ENCODE measurements around the gene EDEM1. TPM values are rescaled to one million over a fixed set of nuclear protein-coding genes. Genes with fewer than 3 reads are reported as not detected.

Gene EDEM1
- total RNA-seq, 1 donor from 2014 or later, result 49.1 TPM

DNA sequence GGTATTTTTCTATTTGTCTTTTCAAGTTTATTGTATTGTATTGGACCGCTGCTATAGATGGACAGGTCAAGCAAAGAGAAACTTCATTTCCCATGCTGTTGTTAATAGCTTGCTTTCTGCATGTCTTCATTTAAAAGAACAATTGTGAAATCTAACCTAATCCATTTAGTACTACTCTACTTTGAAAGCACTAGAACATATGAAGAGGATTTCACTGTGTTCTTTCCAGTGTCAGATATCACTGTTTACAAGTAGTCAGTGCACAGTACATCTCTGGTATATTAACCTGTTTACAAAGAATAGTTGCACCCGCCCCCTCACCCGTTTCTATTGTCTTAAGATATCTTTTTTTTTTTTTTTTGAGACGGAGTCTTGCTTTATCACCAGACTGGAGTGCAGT, 21.8 kb upstream of the EDEM1 start:
- DNase-seq (ENCODE audit: low spot score), result no peak
- Mint-ChIP-seq H3K27me3 (ENCODE audit: low read depth) (no peaks in the 10 kb centered on the region), H3K36me3 (ENCODE audit: low read depth) (no peaks in the 10 kb centered on the region), H3K4me3 (ENCODE audit: unreplicated experiment) (no peak overlapping the region), H3K4me1 (ENCODE audit: low read depth) (peaks cover 32% of the 10 kb centered on the region), H3K27ac (ENCODE audit: unreplicated experiment) (no peak overlapping the region), H3K9me3 (ENCODE audit: low read depth) (no peaks in the 10 kb centered on the region)
- TF ChIP-seq, protein P1, sequence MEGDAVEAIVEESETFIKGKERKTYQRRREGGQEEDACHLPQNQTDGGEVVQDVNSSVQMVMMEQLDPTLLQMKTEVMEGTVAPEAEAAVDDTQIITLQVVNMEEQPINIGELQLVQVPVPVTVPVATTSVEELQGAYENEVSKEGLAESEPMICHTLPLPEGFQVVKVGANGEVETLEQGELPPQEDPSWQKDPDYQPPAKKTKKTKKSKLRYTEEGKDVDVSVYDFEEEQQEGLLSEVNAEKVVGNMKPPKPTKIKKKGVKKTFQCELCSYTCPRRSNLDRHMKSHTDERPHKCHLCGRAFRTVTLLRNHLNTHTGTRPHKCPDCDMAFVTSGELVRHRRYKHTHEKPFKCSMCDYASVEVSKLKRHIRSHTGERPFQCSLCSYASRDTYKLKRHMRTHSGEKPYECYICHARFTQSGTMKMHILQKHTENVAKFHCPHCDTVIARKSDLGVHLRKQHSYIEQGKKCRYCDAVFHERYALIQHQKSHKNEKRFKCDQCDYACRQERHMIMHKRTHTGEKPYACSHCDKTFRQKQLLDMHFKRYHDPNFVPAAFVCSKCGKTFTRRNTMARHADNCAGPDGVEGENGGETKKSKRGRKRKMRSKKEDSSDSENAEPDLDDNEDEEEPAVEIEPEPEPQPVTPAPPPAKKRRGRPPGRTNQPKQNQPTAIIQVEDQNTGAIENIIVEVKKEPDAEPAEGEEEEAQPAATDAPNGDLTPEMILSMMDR (IDR thresholded peaks at IDR 0.05), result no peak

DNA sequence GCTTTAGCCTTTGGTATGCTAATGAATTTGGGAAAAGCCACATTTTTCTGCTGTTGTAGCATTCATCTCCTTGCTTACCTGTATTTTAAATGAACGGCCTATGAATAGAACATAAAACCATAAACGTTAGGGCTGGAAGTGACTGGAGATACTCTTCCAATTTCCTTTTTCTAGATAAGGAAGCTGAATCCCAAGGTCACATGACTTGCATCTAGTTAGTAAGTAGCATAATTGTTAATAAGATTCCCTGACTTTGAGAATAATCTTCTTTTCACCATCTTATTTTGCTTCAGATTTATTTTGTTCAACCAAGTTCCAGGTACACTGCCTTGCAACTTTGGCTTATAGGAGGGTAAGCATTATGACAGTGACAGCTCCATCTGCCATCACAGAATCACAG, 20.7 kb upstream of the EDEM1 start:
- Mint-ChIP-seq H3K9me3 (ENCODE audit: low read depth) (no peaks in the 10 kb centered on the region), H3K36me3 (ENCODE audit: low read depth) (no peaks in the 10 kb centered on the region), H3K4me1 (ENCODE audit: low read depth) (peaks cover 21% of the 10 kb centered on the region), H3K27me3 (ENCODE audit: low read depth) (no peaks in the 10 kb centered on the region), H3K27ac (ENCODE audit: unreplicated experiment) (no peak overlapping the region), H3K4me3 (ENCODE audit: unreplicated experiment) (no peak overlapping the region)
- TF ChIP-seq, protein P1 (IDR thresholded peaks at IDR 0.05), result no peak
- no peak for DNase-seq (ENCODE audit: low spot score)

DNA sequence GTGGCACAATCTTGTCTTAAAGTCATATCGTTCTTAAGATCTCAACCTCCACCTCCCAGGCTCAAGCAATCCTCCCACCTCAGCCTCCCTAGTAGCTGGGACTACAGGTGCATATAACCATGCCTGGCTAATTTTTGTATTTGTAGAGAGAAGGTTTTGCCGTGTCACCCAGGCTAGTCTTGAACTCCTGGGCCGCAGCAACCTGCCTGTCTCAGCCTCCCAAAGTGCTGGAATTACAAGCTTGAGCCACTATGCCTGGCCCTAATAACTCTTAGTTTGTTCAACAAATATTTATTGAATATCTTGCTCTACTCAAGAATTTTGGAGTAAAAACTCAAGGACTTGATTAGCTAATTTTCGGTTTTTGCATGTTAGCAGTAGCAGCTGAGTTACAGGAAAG, 19.4 kb upstream of the EDEM1 start:
- Mint-ChIP-seq H3K9me3 (ENCODE audit: low read depth) (no peaks in the 10 kb centered on the region), H3K4me1 (ENCODE audit: low read depth) (peaks cover 12% of the 10 kb centered on the region), H3K4me3 (ENCODE audit: unreplicated experiment) (no peak overlapping the region), H3K36me3 (ENCODE audit: low read depth) (peaks cover 6% of the 10 kb centered on the region), H3K27ac (ENCODE audit: unreplicated experiment) (no peak overlapping the region), H3K27me3 (ENCODE audit: low read depth) (no peaks in the 10 kb centered on the region)
- no peak for DNase-seq (ENCODE audit: low spot score)
- TF ChIP-seq, protein P1 (IDR thresholded peaks at IDR 0.05), result no peak

DNA sequence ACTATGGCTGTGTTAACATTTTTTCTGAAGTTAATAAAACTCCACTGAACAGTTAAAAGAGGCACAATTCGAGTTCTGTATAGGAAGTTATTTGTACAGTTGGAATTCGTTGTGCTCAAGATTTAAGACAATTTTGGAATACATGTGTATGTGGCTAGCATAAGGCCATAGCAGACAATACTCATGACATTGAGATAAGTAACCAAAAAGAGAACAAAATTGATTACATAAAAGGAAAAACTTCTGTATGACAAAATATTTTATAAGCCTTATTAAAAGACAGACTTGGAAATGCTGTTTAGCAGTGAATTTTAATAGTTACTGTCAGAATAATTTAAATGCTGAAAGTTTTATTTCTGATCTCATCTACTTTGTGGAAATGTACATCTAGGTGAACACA, 17.7 kb upstream of the EDEM1 start:
- Mint-ChIP-seq H3K4me1 (ENCODE audit: low read depth) (peaks cover 12% of the 10 kb centered on the region), H3K9me3 (ENCODE audit: low read depth) (no peaks in the 10 kb centered on the region), H3K4me3 (ENCODE audit: unreplicated experiment) (no peak overlapping the region), H3K36me3 (ENCODE audit: low read depth) (peaks cover 6% of the 10 kb centered on the region), H3K27me3 (ENCODE audit: low read depth) (no peaks in the 10 kb centered on the region), H3K27ac (ENCODE audit: unreplicated experiment) (peak overlapping the region; percentile 78)
- TF ChIP-seq, protein P1 (IDR thresholded peaks at IDR 0.05), result no peak
- DNase-seq (ENCODE audit: low spot score), result no peak

DNA sequence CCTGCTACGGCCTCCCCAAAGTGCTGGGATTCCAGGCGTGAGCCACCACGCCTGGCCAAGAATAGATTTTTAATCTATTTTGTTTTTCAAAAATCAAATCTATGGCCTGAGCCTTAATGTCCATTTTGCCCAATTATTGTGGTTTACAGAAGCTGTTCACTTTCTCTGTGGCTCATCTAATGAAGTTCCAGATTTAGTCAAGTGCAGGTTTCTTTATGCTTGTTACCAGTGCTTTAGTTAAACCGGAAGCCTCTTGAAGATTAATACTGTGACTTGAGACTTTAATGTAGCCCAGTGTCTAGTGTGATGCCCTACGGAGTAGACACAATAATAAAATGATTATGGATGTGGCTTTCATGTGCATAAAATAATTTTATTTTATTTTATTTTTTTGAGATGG, 16.5 kb upstream of the EDEM1 start:
- peaks cover 10% of the 10 kb centered on the region for H3K4me1 Mint-ChIP-seq (ENCODE audit: low read depth)
- no peaks in the 10 kb centered on the region for H3K9me3 Mint-ChIP-seq (ENCODE audit: low read depth)
- no peaks in the 10 kb centered on the region for H3K27me3 Mint-ChIP-seq (ENCODE audit: low read depth)
- peaks cover 10% of the 10 kb centered on the region for H3K36me3 Mint-ChIP-seq (ENCODE audit: low read depth)
- TF ChIP-seq, protein P1 (IDR thresholded peaks at IDR 0.05), result no peak
- no peak overlapping the region for H3K27ac Mint-ChIP-seq (ENCODE audit: unreplicated experiment)
- no peak overlapping the region for H3K4me3 Mint-ChIP-seq (ENCODE audit: unreplicated experiment)
- no peak for DNase-seq (ENCODE audit: low spot score)
